A172 (cell line): ENCODE results near the gene BHLHA15. TPM values are rescaled to one million over a fixed set of nuclear protein-coding genes. Genes with fewer than 3 reads are reported as not detected.

Source experiments
- DNase-seq: peaks from one replicate; pipeline ENCODE4 v3.0.0-alpha.2; 2015; ENCODE audit warnings: low spot score
- total RNA-seq: library from RNA; depleted of rRNA; stranded (reverse); fragments of >200 nt; shearing (Covaris generic); gene quantifications from 2 replicates; pipeline ENCODE4 v1.2.3, GENCODE V29; 2014

Gene BHLHA15
- total RNA-seq, 1 experiment from 2014 or later, result not detected

DNA sequence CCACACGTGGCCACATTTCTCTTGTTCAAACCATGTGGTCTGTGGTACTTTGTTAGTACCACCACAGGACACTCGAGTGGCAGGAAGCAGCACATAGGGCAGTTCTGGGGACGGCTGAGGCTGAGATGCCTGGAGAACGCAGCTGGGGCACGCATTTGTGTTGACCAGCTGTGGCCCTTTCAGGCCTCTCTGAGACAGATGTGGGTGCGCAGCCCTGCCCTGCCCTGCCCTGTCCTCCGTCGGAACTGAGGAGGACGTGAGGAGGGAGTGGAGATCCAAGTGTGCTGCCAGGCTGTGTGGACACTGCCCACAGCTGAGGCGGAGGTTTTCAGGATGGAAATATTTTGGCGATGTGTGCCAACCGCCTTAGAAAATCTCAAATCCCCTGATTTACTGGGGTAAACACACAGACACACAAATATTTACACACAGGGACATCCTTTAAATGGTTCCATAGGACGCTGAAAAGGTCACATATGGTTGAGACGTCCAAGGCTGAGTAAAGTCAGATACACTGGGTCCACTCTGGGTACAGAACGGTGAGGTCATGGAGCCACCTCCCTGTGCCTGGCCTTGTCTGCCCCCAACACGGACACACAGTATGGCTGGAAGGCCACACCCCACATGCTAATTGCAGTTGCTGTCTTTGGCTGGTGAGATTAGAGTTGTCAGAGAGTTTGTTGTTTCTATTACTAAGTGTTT, 14.8 kb downstream of the BHLHA15 start:
- DNase-seq, result no peak

DNA sequence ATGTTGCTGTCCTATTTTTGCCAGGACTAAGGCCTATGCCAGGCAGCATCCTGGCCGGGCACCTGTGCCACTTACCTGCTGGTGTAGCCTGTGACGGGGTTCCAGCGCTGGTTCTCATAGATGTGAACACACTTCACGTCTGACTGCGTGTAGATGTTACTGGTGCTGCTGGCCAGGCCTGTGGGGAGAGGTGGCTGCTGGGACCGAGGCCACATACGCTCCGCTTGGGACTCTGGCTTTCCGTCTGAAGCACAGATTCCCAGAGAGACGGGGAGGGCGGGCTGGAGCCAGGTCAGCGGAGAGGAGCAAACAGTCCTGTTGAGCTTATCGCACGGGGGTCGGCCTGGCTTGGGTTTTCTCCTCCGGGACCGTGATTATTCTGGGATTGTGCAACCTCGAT, 16.7 kb downstream of the BHLHA15 start:
- DNase-seq, result no peak

DNA sequence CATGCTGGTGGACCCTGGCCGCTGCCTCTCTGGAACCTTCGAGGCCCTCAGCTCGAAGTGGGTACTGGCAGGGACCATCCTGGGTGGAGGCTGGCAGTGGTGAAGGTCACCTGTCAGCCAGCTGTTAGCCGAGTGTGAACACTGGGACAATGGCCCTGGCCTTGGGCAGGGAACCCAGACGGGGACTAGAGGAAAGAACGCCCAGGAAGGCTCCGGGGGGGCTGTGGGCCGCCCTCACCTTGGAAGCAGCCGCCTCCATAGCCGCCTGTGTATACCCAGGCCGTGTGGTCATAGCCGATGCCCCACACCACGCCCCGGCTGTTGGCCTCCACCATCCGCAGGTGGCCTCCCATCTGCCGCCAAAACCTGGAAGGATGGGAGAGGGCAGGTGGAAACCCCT, 17.6 kb downstream of the BHLHA15 start:
- DNase-seq, result no peak

DNA sequence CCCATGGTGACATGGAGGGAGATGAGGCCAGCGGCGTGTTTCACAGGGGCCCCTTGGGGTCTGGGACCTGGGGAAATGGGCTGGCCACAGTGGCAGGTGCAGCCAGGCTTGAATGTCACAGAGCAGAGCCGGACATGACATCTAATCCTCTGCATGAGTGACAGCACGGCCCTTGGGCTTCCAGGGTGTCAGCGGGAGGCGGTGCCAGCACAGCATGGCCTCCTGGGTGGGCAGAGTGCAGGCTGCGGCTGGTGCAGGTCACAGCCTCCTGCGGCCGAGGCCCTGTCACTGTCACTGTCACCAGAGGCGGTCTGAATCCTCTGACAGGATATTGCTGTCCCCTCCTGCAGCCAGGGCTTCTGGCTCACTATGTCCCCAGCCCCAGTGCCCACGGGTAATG, 18.2 kb downstream of the BHLHA15 start:
- DNase-seq, result no peak

DNA sequence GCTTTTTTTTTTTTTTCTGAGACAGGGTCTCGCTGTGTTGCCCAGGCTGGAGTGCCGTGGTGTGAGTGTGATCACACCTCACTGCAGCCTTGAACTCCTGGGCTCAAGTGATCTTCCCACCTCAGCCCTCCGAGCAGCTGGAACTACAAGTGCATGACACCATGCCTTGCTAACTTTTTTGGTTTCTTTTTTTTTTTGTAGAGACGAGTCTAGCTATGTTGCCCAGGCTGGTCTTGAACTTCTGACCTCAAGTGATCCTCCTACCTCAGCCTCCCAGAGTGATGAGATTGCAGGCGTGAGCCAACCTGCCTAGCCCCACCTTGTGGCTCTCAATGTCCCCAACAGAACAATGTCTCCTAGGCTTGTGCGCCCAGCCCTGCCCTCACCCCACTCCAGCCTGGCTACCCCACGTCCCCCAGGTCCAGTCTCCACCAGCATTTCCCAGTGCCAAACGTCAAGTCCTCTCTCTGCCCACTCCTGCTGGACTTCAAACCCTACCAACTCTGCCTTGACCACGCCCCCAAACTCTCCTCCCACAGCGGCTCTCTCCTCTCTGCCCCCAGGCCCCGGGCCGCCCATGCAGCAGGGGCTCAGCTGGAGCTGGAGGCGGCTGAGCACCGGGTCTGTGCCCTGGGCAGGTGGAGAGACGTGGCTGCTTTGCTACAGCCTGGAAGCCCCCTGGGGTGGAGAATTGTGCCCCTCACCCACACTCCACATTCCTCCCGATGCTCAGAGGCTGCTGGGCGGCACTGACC, 18.9 kb downstream of the BHLHA15 start:
- no peak for DNase-seq

- DNase-seq, result no peak
Measured at GRCh38 chr7:98230746-98231471, 19.7 kb downstream of the BHLHA15 start.

- DNase-seq, result no peak
Measured at GRCh38 chr7:98231493-98232262, 20.4 kb downstream of the BHLHA15 start.

DNA sequence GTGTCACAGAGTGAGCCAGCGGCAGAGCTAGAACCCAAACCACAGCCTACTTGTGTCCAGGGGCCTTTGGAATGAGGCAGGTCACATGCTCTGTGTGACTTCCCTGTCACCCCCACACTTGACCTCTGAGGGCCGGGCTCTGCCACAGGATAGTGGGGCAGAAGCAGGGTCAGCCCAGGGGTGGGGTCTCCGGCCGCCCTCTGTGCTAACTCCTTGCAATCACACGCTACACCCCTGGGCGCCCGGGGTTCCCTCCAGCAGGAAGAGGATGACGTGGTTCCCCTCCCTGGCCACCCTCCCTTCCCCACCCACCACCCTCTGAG, 21.0 kb downstream of the BHLHA15 start:
- DNase-seq, result no peak

DNA sequence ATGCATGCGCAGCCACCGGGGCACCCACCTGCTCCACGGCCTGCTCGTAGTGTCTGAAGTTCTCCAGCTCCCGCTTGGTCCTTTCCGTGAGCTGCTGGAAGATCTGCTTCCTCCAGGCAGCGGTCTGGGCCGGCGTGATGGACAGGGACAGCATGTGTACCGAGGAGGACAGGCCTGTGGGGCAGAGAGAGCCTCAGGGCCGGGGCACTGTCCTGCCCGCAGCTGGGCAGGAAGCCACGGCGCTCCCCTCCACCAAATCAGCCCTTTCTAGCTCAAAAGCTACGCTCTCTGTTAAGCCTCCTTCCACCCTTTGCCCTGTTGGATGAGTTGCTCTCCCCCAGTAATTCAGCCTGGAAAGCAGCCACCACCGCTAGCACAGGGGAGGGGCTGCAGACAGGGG, 21.6 kb downstream of the BHLHA15 start:
- DNase-seq, result no peak

GRCh38 chr7:98233219-98234070, 22.2 kb downstream of the BHLHA15 start:
- no peak for DNase-seq

- no peak for DNase-seq
Measured at GRCh38 chr7:98234429-98235147, 23.3 kb downstream of the BHLHA15 start.

DNA sequence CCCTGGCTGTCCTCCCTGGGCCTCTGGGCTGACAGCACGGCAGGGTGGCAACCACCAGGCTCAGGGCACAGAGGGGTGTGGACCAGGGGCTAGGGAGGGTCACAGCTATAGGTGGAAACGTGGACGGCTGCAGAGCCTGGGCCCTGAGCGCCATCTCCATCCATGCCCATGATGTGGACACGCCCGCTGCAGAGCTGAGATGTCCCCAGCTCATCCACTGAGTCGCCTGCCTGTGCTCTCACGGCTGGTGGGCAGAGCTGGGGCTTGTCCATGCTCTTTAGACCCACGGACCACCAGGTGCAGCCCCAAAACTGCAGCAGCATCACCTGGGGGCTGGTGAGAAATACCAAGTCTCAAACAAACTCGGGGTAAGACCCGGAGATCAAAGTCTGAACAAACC, 24.7 kb downstream of the BHLHA15 start:
- no peak for DNase-seq

- DNase-seq, result no peak
Measured at GRCh38 chr7:98236355-98237185, 25.3 kb downstream of the BHLHA15 start.

GRCh38 chr7:98238076-98238475, 26.8 kb downstream of the BHLHA15 start:
- DNase-seq, result no peak

GRCh38 chr7:98238976-98239375, 27.7 kb downstream of the BHLHA15 start:
- DNase-seq, result peak; percentile 70

DNA sequence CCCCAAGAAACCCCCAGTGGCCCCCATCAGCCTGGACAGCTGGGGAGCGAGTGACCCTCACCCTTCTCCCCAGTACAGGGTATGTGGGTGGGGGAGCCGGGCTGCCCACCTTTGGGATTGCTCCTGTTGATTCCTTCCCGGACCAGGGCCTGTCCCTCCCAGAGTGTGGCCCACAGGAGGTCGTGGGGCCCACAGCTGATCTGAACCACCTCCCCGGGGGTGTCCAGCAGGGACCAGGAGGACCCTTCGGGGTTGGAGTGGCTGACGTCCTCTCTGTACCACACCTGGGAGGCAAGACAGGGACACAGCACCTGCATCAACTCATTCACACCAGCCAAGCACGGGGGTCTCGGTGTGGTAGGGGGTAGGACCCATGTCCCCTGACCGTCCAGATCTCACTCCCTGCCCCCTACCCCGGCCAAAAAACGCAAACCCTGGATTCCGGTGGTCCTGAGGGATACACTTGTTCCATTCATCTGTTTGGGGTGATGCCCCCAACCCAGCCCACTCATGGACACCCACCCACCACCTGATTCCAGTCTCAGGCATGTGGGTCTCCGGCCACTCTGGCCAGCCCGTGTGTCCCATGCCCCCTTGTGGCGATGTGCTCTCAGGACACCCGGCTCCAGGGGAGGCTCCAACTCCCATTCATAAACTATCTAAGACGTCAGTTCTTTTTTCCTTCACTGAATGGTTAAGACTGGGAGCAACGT, 29.9 kb downstream of the BHLHA15 start:
- DNase-seq, result peak; percentile 25

GRCh38 chr7:98241674-98242241, 30.5 kb downstream of the BHLHA15 start:
- no peak for DNase-seq

DNA sequence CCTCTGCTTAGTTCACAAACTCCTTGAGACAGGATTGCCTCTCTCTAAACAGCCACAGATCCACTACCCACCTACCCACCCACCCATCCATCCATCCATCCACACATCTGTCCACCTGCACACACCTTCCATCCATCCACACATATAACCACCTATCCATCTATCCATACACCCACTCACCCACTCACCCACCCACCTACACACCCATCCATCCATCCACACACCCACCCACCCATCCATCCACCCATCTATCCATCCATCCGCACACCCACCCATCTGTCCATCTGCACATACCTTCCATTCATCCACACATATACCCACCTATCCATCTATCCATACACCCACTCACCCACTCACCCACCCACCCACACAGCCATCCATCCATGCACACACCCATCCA, 31.1 kb downstream of the BHLHA15 start:
- no peak for DNase-seq

GRCh38 chr7:98242934-98243333, 31.7 kb downstream of the BHLHA15 start:
- DNase-seq, result no peak
